Stimulated activated CD4-positive, alpha-beta T cell treated with anti-CD3 and anti-CD28 coated beads, Interleukin-12 subunit alpha, Interleukin-12 subunit beta, amount 100 ng/mL, for 24 hours (primary cell): ENCODE data around the gene OCEL1.

Experiments used
- DNase-seq, 2 experiments: peaks; one replicate each; pipeline ENCODE4 v3.0.0-alpha.2; 2020; ENCODE audit warnings: low read depth in 2 of 2

Gene OCEL1

GRCh38 chr19:17210296-17210695, 15.7 kb upstream of the OCEL1 start:
- DNase-seq, result no peak

- no peak for DNase-seq
Observed at GRCh38 chr19:17211547-17212446, 14.2 kb upstream of the OCEL1 start.

GRCh38 chr19:17213334-17213733, 12.7 kb upstream of the OCEL1 start:
- no peak for DNase-seq

- no peak for DNase-seq
Observed at GRCh38 chr19:17214508-17215126, 11.4 kb upstream of the OCEL1 start.

- DNase-seq, result peak; percentile 71 to 78
Observed at GRCh38 chr19:17215127-17215971, 10.7 kb upstream of the OCEL1 start, which contains the start of gene USE1. TSS of gene USE1 (plus strand) at chr19:17215357. CDS start at chr19:17215406, 49 bp downstream.

GRCh38 chr19:17216058-17216670, 9.9 kb upstream of the OCEL1 start:
- no peak for DNase-seq

GRCh38 chr19:17219286-17219685, 6.7 kb upstream of the OCEL1 start:
- DNase-seq, result no peak

GRCh38 chr19:17220207-17220758, 5.7 kb upstream of the OCEL1 start:
- no peak for DNase-seq

GRCh38 chr19:17225053-17225452, 973 bp upstream of the OCEL1 start:
- no peak for DNase-seq

- no peak for DNase-seq
Observed at GRCh38 chr19:17227798-17228367, 1.9 kb downstream of the OCEL1 start.

- DNase-seq, result no peak
Observed at GRCh38 chr19:17229890-17230289, 3.9 kb downstream of the OCEL1 start.

GRCh38 chr19:17232258-17232657, 6.2 kb downstream of the OCEL1 start:
- DNase-seq, result no peak

GRCh38 chr19:17234911-17235299, 8.9 kb downstream of the OCEL1 start:
- DNase-seq, result peak in 1 of 2 experiments; percentile 65

GRCh38 chr19:17235300-17235970, 9.4 kb downstream of the OCEL1 start:
- DNase-seq, result peak; percentile 49 to 54

GRCh38 chr19:17235971-17236777, 10.1 kb downstream of the OCEL1 start:
- DNase-seq, result no peak

- no peak for DNase-seq
Observed at GRCh38 chr19:17236811-17237543, 11.0 kb downstream of the OCEL1 start.

- no peak for DNase-seq
Observed at GRCh38 chr19:17237747-17238706, 12.0 kb downstream of the OCEL1 start.
